K562 (cell line): ENCODE results near the gene UPP1.
A peak's percentile ranks its signal among the peaks of the same experiment; 100 is the strongest.

Experiments used
- CBFB ChIP-seq: sonication (generic); formaldehyde crosslinking; IDR thresholded peaks from 2 replicates; pipeline ENCODE4 v1.4.0; 2020; ENCODE audit warnings: mild to moderate bottlenecking, missing genetic modification reagents
- CTCF ChIP-seq, 3 experiments: IDR thresholded peaks in 2 of 3; conservative IDR thresholded peaks in 1 of 3; 2 replicates each; pipeline ENCODE4 v1.5.1; 2011 to 2012; ENCODE audit warnings: low read length in 3 of 3, mild to moderate bottlenecking in 3 of 3, control low read depth in 2 of 3, improper control_type of control experiment in 1 of 3, inconsistent platforms in 1 of 3, low read depth in 1 of 3, mixed read lengths in 1 of 3, moderate library complexity in 1 of 3; ENCODE audit not compliant: insufficient read depth in 2 of 3
- E2F8 ChIP-seq: fragments of 450-650 bp; IDR thresholded peaks from 2 replicates; pipeline ENCODE4 v1.7.1; 2018; ENCODE audit warnings: mild to moderate bottlenecking, low read depth; ENCODE audit not compliant: partially characterized antibody
- ETV6 ChIP-seq, 3 experiments: fragments of 150-350 bp in 1 of 3; sonication (generic) in 1 of 3; formaldehyde crosslinking in 1 of 3; IDR thresholded peaks; 2 replicates each; pipeline versions ENCODE4 v1.6.1 to v1.8.0; 2014 to 2022; ENCODE audit warnings: borderline replicate concordance in 2 of 3, low read depth in 2 of 3, antibody characterized with exemption in 1 of 3, low read length in 1 of 3, mild to moderate bottlenecking in 1 of 3, missing genetic modification reagents in 1 of 3
- MAX ChIP-seq: sonication (generic); formaldehyde crosslinking; IDR thresholded peaks from 2 replicates; pipeline ENCODE4 v1.9.0; 2022; ENCODE audit warnings: mild to moderate bottlenecking, missing genetic modification reagents
- PPARD ChIP-seq: fragments of 250-450 bp; sonication (Bioruptor Pico); IDR thresholded peaks from 2 replicates; pipeline ENCODE4 v1.8.0; 2022; ENCODE audit warnings: inconsistent platforms, mild to moderate bottlenecking, moderate library complexity
- SMAD3 ChIP-seq: fragments of 450-650 bp; formaldehyde crosslinking; conservative IDR thresholded peaks from 2 replicates; pipeline ENCODE4 v1.4.0; 2020; ENCODE audit warnings: mild to moderate bottlenecking
- ZNF449 ChIP-seq: fragments of 250-450 bp; sonication (Bioruptor Pico); IDR thresholded peaks from 2 replicates; pipeline ENCODE4 v1.8.0; 2022; ENCODE audit warnings: moderate library complexity, mild to moderate bottlenecking, inconsistent platforms
- ZNF518B ChIP-seq: fragments of 250-450 bp; sonication (Bioruptor Pico); IDR thresholded peaks from 2 replicates; pipeline ENCODE4 v1.5.0; 2021; ENCODE audit warnings: mild to moderate bottlenecking, moderate library complexity

- TF ChIP-seq ZNF449 (CRISPR knock-in tag) (no peak), ETV6 (IDR thresholded peaks at IDR 0.05; ENCODE audit: borderline replicate concordance in 1 of 2, low read depth in 2 of 2, low read length in 1 of 2) (no peak), ETV6 (CRISPR knock-in tag; IDR thresholded peaks at IDR 0.05; ENCODE audit: borderline replicate concordance) (no peak), SMAD3 (no peak), MAX (no peak), E2F8 (peak; percentile 83), CTCF (IDR thresholded peaks at IDR 0.05 in 2 of 3, conservative IDR thresholded peaks at IDR 0.05 in 1 of 3; ENCODE audit: insufficient read depth in 2 of 3, low read depth in 1 of 3, low read length in 3 of 3) (no peak), PPARD (CRISPR knock-in tag) (no peak), ZNF518B (CRISPR knock-in tag) (no peak), CBFB (no peak)
Observed at GRCh38 chr7:48084727-48085432, 4.2 kb upstream of the UPP1 start.
